HepG2 (cell line): Measurements from ENCODE around the gene NEDD4L. TPM values are rescaled to one million over a fixed set of nuclear protein-coding genes. Genes with fewer than 3 reads are reported as not detected.

ENCODE experiments used
- AGO2 ChIP-seq: fragments of 200-400 bp; formaldehyde crosslinking; optimal IDR thresholded peaks from 2 replicates; pipeline ENCODE3; 2017; ENCODE audit warnings: mild to moderate bottlenecking, low read depth, low read length, moderate library complexity
- FOXO1 ChIP-seq: sonication (generic); formaldehyde crosslinking; IDR thresholded peaks from 2 replicates; pipeline ENCODE4 v1.4.0; 2020; ENCODE audit warnings: missing genetic modification reagents
- RARA ChIP-seq: IDR thresholded peaks from 2 replicates; pipeline ENCODE4 v1.6.1; 2016; ENCODE audit warnings: missing genetic modification reagents, missing compliant biosample characterization
- RBM22 ChIP-seq: fragments of 200-400 bp; formaldehyde crosslinking; optimal IDR thresholded peaks from 2 replicates; pipeline ENCODE3; 2017; ENCODE audit warnings: mild to moderate bottlenecking, low read length, moderate library complexity
- RXRB ChIP-seq: IDR thresholded peaks from 2 replicates; pipeline ENCODE4 v1.6.1; 2016; ENCODE audit warnings: borderline replicate concordance, missing genetic modification reagents, missing compliant biosample characterization
- SOX13 ChIP-seq, 3 experiments: fragments of 450-650 bp in 1 of 3; sonication (generic) in 1 of 3; formaldehyde crosslinking in 1 of 3; IDR thresholded peaks in 2 of 3; conservative IDR thresholded peaks in 1 of 3; 2 replicates each; pipeline versions ENCODE4 v1.5.0 to v1.6.1; 2016 to 2020; ENCODE audit warnings: antibody characterized with exemption in 1 of 3, mild to moderate bottlenecking in 1 of 3, missing compliant biosample characterization in 1 of 3, missing genetic modification reagents in 1 of 3, moderate library complexity in 1 of 3
- SP5 ChIP-seq: IDR thresholded peaks from 2 replicates; pipeline ENCODE4 v1.6.1; 2016; ENCODE audit warnings: low read depth, borderline replicate concordance
- THRA ChIP-seq: sonication (generic); formaldehyde crosslinking; IDR thresholded peaks from 2 replicates; pipeline ENCODE4 v1.4.0; 2020; ENCODE audit warnings: missing genetic modification reagents, borderline replicate concordance
- XRCC5 ChIP-seq: fragments of 200-400 bp; formaldehyde crosslinking; optimal IDR thresholded peaks from 2 replicates; pipeline ENCODE3; 2017; ENCODE audit warnings: mild to moderate bottlenecking, low read length
- ZNF335 ChIP-seq: sonication (generic); formaldehyde crosslinking; IDR thresholded peaks from 2 replicates; pipeline ENCODE4 v1.4.0; 2020; ENCODE audit warnings: missing genetic modification reagents
- ZNF549 ChIP-seq: sonication (generic); formaldehyde crosslinking; IDR thresholded peaks from 2 replicates; pipeline ENCODE4 v1.5.0; 2020; ENCODE audit warnings: missing genetic modification reagents
- ZNF569 ChIP-seq: sonication (generic); formaldehyde crosslinking; IDR thresholded peaks from 2 replicates; pipeline ENCODE4 v1.5.0; 2020; ENCODE audit warnings: mild to moderate bottlenecking, missing genetic modification reagents, moderate library complexity, borderline replicate concordance
- polyA plus RNA-seq, 8 experiments: library from polyadenylated mRNA; depleted of rRNA in 3 of 8; stranded (reverse) in 7 of 8; unstranded in 1 of 8; fragments of >200 nt; fragmentation: Illumina TruSeq in 4 of 8; extraction: Trizol in 4 of 8; gene quantifications; 2 replicates each; pipeline versions ENCODE4 v1.2.1 to v1.2.3, GENCODE V29; 2011 to 2016; ENCODE audit warnings: low read depth in 4 of 8, missing spikeins in 1 of 8, mixed read lengths in 1 of 8; ENCODE audit not compliant: insufficient read depth in 1 of 8
- total RNA-seq, 5 experiments: library from RNA; depleted of rRNA; stranded (reverse); fragments of >200 nt; fragmentation: Illumina TruSeq; extraction: Trizol; gene quantifications; 2 replicates each; pipeline ENCODE4 v1.2.3, GENCODE V29; 2016; ENCODE audit warnings: low read depth in 1 of 5
- TF ChIP-seq, protein P1 (sequence below): sonication (generic); formaldehyde crosslinking; IDR thresholded peaks from 2 replicates; pipeline ENCODE4 v1.4.0; 2020; ENCODE audit warnings: missing genetic modification reagents
- TF ChIP-seq, protein P2 (sequence below): sonication (generic); formaldehyde crosslinking; IDR thresholded peaks from 2 replicates; pipeline ENCODE4 v1.4.0; 2020; ENCODE audit warnings: mild to moderate bottlenecking, missing genetic modification reagents
- TF ChIP-seq, protein P3 (sequence below): sonication (generic); formaldehyde crosslinking; IDR thresholded peaks from 2 replicates; pipeline ENCODE4 v1.5.1; 2020; ENCODE audit warnings: missing genetic modification reagents, mild to moderate bottlenecking, borderline replicate concordance
- TF ChIP-seq, protein P4 (sequence below): sonication (generic); formaldehyde crosslinking; IDR thresholded peaks from 2 replicates; pipeline ENCODE4 v1.5.0; 2020; ENCODE audit warnings: missing genetic modification reagents
- TF ChIP-seq, protein P5 (sequence below): sonication (generic); formaldehyde crosslinking; IDR thresholded peaks from 2 replicates; pipeline ENCODE4 v1.5.0; 2020; ENCODE audit warnings: missing genetic modification reagents

The NEDD4L gene
- total and polyA plus RNA-seq, 2 of the 13 experiments (the other 11 are each of a cell fraction or from before 2014, with no cell fraction given) = 168 to 390 TPM

GRCh38 chr18:58412844-58413666, 369.0 kb downstream of the NEDD4L start (continued):
- TF ChIP-seq, protein P1, sequence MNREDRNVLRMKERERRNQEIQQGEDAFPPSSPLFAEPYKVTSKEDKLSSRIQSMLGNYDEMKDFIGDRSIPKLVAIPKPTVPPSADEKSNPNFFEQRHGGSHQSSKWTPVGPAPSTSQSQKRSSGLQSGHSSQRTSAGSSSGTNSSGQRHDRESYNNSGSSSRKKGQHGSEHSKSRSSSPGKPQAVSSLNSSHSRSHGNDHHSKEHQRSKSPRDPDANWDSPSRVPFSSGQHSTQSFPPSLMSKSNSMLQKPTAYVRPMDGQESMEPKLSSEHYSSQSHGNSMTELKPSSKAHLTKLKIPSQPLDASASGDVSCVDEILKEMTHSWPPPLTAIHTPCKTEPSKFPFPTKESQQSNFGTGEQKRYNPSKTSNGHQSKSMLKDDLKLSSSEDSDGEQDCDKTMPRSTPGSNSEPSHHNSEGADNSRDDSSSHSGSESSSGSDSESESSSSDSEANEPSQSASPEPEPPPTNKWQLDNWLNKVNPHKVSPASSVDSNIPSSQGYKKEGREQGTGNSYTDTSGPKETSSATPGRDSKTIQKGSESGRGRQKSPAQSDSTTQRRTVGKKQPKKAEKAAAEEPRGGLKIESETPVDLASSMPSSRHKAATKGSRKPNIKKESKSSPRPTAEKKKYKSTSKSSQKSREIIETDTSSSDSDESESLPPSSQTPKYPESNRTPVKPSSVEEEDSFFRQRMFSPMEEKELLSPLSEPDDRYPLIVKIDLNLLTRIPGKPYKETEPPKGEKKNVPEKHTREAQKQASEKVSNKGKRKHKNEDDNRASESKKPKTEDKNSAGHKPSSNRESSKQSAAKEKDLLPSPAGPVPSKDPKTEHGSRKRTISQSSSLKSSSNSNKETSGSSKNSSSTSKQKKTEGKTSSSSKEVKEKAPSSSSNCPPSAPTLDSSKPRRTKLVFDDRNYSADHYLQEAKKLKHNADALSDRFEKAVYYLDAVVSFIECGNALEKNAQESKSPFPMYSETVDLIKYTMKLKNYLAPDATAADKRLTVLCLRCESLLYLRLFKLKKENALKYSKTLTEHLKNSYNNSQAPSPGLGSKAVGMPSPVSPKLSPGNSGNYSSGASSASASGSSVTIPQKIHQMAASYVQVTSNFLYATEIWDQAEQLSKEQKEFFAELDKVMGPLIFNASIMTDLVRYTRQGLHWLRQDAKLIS (CRISPR knock-in tag) = peak; percentile 88; the same call in 1 of the 2 replicates
- TF ChIP-seq AGO2 = peak; percentile 94
- TF ChIP-seq, protein P2, sequence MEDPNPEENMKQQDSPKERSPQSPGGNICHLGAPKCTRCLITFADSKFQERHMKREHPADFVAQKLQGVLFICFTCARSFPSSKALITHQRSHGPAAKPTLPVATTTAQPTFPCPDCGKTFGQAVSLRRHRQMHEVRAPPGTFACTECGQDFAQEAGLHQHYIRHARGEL (CRISPR knock-in tag) = no peak
- TF ChIP-seq THRA (CRISPR knock-in tag) = peak; percentile 69
- peak; percentile 52; the same call in 1 of the 2 replicates for TF ChIP-seq RXRB (CRISPR knock-in tag)
- TF ChIP-seq ZNF569 (CRISPR knock-in tag) = no peak
- TF ChIP-seq, protein P3, sequence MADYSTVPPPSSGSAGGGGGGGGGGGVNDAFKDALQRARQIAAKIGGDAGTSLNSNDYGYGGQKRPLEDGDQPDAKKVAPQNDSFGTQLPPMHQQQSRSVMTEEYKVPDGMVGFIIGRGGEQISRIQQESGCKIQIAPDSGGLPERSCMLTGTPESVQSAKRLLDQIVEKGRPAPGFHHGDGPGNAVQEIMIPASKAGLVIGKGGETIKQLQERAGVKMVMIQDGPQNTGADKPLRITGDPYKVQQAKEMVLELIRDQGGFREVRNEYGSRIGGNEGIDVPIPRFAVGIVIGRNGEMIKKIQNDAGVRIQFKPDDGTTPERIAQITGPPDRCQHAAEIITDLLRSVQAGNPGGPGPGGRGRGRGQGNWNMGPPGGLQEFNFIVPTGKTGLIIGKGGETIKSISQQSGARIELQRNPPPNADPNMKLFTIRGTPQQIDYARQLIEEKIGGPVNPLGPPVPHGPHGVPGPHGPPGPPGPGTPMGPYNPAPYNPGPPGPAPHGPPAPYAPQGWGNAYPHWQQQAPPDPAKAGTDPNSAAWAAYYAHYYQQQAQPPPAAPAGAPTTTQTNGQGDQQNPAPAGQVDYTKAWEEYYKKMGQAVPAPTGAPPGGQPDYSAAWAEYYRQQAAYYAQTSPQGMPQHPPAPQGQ = no peak
- peak; percentile 24; the same call in 1 of the 2 replicates for TF ChIP-seq RARA (CRISPR knock-in tag)
- no peak for TF ChIP-seq SP5 (CRISPR knock-in tag)
- TF ChIP-seq SOX13 (IDR thresholded peaks at IDR 0.05) = no peak
- peak in 1 of 2 experiments; percentile 38; a peak in 1 of 4 replicates for TF ChIP-seq SOX13 (CRISPR knock-in tag; conservative IDR thresholded peaks at IDR 0.05 in 1 of 2, IDR thresholded peaks at IDR 0.05 in 1 of 2)
- peak; percentile 27 for TF ChIP-seq FOXO1 (CRISPR knock-in tag)
- 0 out of 2 replicates have a peak, but pooled peaks have one; percentile 4 for TF ChIP-seq ZNF335
- TF ChIP-seq, protein P4, sequence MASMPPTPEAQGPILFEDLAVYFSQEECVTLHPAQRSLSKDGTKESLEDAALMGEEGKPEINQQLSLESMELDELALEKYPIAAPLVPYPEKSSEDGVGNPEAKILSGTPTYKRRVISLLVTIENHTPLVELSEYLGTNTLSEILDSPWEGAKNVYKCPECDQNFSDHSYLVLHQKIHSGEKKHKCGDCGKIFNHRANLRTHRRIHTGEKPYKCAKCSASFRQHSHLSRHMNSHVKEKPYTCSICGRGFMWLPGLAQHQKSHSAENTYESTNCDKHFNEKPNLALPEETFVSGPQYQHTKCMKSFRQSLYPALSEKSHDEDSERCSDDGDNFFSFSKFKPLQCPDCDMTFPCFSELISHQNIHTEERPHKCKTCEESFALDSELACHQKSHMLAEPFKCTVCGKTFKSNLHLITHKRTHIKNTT (CRISPR knock-in tag) = no peak
- TF ChIP-seq RBM22 = peak; percentile 99
- TF ChIP-seq, protein P5, sequence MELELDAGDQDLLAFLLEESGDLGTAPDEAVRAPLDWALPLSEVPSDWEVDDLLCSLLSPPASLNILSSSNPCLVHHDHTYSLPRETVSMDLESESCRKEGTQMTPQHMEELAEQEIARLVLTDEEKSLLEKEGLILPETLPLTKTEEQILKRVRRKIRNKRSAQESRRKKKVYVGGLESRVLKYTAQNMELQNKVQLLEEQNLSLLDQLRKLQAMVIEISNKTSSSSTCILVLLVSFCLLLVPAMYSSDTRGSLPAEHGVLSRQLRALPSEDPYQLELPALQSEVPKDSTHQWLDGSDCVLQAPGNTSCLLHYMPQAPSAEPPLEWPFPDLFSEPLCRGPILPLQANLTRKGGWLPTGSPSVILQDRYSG (CRISPR knock-in tag) = no peak
- no peak for TF ChIP-seq XRCC5
- peak; percentile 10; the same call in 1 of the 2 replicates for TF ChIP-seq ZNF549 (CRISPR knock-in tag)
